Stomach (tissue), 4 donors: Measurements from ENCODE around the gene PRKG1.

Source experiments
- POLR2A ChIP-seq, 4 donors: fragments of 450-650 bp; IDR thresholded peaks; one replicate each; pipeline ENCODE4 v1.6.1; 2016; ENCODE audit warnings: antibody characterized with exemption in 4 of 4, control low read depth in 2 of 4, mild to moderate bottlenecking in 1 of 4, moderate library complexity in 1 of 4
- POLR2AphosphoS5 ChIP-seq, 3 donors: sonication (generic); formaldehyde crosslinking; IDR thresholded peaks; one replicate each; pipeline ENCODE4 v1.6.1; 2016; ENCODE audit warnings: antibody characterized with exemption in 3 of 3
- TF ChIP-seq, protein P1 (sequence below), 7 experiments: fragments of 450-650 bp in 4 of 7; fragments of 200-600 bp in 3 of 7; sonication (generic) in 3 of 7; IDR thresholded peaks; one replicate each; pipeline ENCODE4 v1.5.1; 2016 to 2019; ENCODE audit warnings: antibody characterized with exemption in 7 of 7, control low read depth in 2 of 7, mild to moderate bottlenecking in 1 of 7

DNA sequence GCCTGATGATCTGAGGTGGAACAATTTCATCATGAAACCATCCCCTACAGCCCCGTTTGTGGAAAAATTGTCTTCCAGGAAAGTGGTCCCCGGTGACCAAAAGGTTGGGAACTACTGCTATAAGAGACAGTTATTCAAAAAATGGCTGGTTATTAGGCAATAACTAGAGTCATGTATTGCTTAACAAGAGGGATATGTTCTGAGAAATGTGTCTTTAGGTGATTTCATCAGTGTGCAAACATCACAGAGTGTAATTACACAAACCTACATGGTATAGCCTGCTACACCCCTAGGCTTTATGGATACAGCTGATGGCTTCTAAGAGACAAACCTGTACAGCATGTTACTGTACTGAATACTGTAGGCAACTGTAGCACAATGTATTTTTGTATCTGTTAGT lies 696.4 kb downstream of the PRKG1 start:
- TF ChIP-seq POLR2A (IDR thresholded peaks at IDR 0.05) (no peak), POLR2AphosphoS5 (IDR thresholded peaks at IDR 0.05) (no peak)
- TF ChIP-seq, protein P1, sequence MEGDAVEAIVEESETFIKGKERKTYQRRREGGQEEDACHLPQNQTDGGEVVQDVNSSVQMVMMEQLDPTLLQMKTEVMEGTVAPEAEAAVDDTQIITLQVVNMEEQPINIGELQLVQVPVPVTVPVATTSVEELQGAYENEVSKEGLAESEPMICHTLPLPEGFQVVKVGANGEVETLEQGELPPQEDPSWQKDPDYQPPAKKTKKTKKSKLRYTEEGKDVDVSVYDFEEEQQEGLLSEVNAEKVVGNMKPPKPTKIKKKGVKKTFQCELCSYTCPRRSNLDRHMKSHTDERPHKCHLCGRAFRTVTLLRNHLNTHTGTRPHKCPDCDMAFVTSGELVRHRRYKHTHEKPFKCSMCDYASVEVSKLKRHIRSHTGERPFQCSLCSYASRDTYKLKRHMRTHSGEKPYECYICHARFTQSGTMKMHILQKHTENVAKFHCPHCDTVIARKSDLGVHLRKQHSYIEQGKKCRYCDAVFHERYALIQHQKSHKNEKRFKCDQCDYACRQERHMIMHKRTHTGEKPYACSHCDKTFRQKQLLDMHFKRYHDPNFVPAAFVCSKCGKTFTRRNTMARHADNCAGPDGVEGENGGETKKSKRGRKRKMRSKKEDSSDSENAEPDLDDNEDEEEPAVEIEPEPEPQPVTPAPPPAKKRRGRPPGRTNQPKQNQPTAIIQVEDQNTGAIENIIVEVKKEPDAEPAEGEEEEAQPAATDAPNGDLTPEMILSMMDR (IDR thresholded peaks at IDR 0.05): no peak
